Measurements from ENCODE around the gene ARL4D. TPM values are rescaled to one million over a fixed set of nuclear protein-coding genes. Genes with fewer than 3 reads are reported as not detected.

ARL4D gene
- total and polyA plus RNA-seq, 2 of the 8 experiments (the other 6 are each of a cell fraction or from before 2014, with no cell fraction given) = 8.4 to 9.2 TPM

GRCh38 chr17:43427362-43428043 is 28.7 kb downstream of the ARL4D start:
- 85% methylated on average over 9 of the region's 9 CpGs; no CpG with 5 or more reads in 1 of the 2 experiments for WGBS, 2 experiments (ENCODE audit: extremely low coverage in 1 of 2, insufficient coverage in 1 of 2, insufficient read length in 1 of 2, insufficient replicate concordance in 2 of 2, low coverage in 1 of 2, low lambda C conversion rate in 2 of 2, missing lambda C conversion rate in 1 of 2)
- no peak overlapping the region for H2BK120ac ChIP-seq (replicated peaks; ENCODE audit: low read depth, low read length)
- H2BK20ac ChIP-seq (ENCODE audit: low read length) = no peak overlapping the region
- no peak overlapping the region for H2BK5ac ChIP-seq (ENCODE audit: low read depth, low read length)
- no peak overlapping the region for H4K91ac ChIP-seq (replicated peaks; ENCODE audit: insufficient read length, low read length)
- H3K9me3 ChIP-seq (ENCODE audit: insufficient read depth in 2 of 2, low read depth in 1 of 2, low read length in 1 of 2) = no peaks in the 10 kb centered on the region
- FAIRE-seq (no peak), DNase-seq (ENCODE audit: low read depth in 1 of 2, low spot score in 2 of 2) (no peak)
- H3K9ac ChIP-seq (replicated peaks in 1 of 4; ENCODE audit: extremely low read depth in 1 of 4, low read depth in 3 of 4, low read length in 3 of 4) = 0 out of 7 replicates have a peak overlapping the region, but pooled peaks of 1 of the 4 experiments have one; percentile 7
- no peak overlapping the region for H3K56ac ChIP-seq (replicated peaks; ENCODE audit: insufficient read length, low read depth, low read length)
- H3K18ac ChIP-seq (ENCODE audit: extremely low read depth, low read length) = no peak overlapping the region
- no peak overlapping the region for H2AK5ac ChIP-seq (ENCODE audit: low read depth, low read length)
- no peak overlapping the region for H2AFZ ChIP-seq (ENCODE audit: low read length)
- H3K4ac ChIP-seq (replicated peaks; ENCODE audit: insufficient read length, low read depth, low read length) = no peak overlapping the region
- no peak overlapping the region for H4K8ac ChIP-seq (ENCODE audit: extremely low read depth, insufficient read depth, low read length)
- H2BK12ac ChIP-seq (ENCODE audit: low read depth, low read length) = no peak overlapping the region
- no peaks in the 10 kb centered on the region for H3K36me3 ChIP-seq (ENCODE audit: control insufficient read depth in 2 of 4, insufficient read depth in 4 of 4, low read length in 3 of 4)
- no peak overlapping the region for H3K27ac ChIP-seq (ENCODE audit: low read depth, low read length)
- no peaks in the 10 kb centered on the region for H3K27me3 ChIP-seq (replicated peaks in 1 of 4; ENCODE audit: control insufficient read depth in 3 of 4, extremely low read depth in 1 of 4, insufficient read depth in 3 of 4, low read length in 3 of 4)
- ChIA-PET POLR2A (ENCODE audit: partially characterized antibody) (interaction anchor here (1.0 kb wide), 1 partner anchor 29 kb away, joined by 3 read pairs; the partner anchor contains the start of gene ARL4D), CTCF (ENCODE audit: partially characterized antibody) (interaction anchor here (1.1 to 11.3 kb wide), 8 partner anchors 10 to 56 kb away, joined by 3 to 132 read pairs (median 4); partner anchors contain the start of genes ARL4D and DHX8)
- no peak overlapping the region for H3K4me2 ChIP-seq (ENCODE audit: insufficient read depth in 1 of 2, low read depth in 2 of 2, low read length in 2 of 2)
- H2BK15ac ChIP-seq (ENCODE audit: low read length) = no peak overlapping the region
- no peak overlapping the region for H3K4me3 ChIP-seq (ENCODE audit: extremely low read depth in 1 of 4, insufficient read depth in 2 of 4, low read depth in 3 of 4, low read length in 4 of 4)
- no peaks in the 10 kb centered on the region for H3K79me2 ChIP-seq (ENCODE audit: control insufficient read depth in 1 of 2, insufficient read depth in 2 of 2, low read length in 2 of 2)
- no peak overlapping the region for H4K5ac ChIP-seq (ENCODE audit: insufficient read length, low read depth, low read length)
- peaks cover 0 to 4% (median 0%) of the 10 kb centered on the region in 4 experiments; a peak in 1 of 7 replicates for H3K4me1 ChIP-seq (replicated peaks in 1 of 4; ENCODE audit: control insufficient read depth in 3 of 4, insufficient read depth in 4 of 4, low read length in 3 of 4)
- no peaks in the 10 kb centered on the region for H4K20me1 ChIP-seq (replicated peaks in 1 of 2; ENCODE audit: control insufficient read depth in 1 of 2, insufficient read depth in 2 of 2, low read length in 2 of 2)
- 0 out of 2 replicates have a peak, but pooled peaks cover 2% of the 10 kb centered on the region for H3K23me2 ChIP-seq (ENCODE audit: low read depth, low read length)
- H3K79me1 ChIP-seq (ENCODE audit: low read depth, low read length) = no peaks in the 10 kb centered on the region
- H3K14ac ChIP-seq (ENCODE audit: insufficient read length) = no peak overlapping the region
- H3K23ac ChIP-seq (ENCODE audit: insufficient read length) = no peak overlapping the region
- TF ChIP-seq RNF2 (IDR thresholded peaks at IDR 0.05; ENCODE audit: borderline replicate concordance, low read depth, low read length, missing control alignments, poor library complexity, severe bottlenecking) = no peak
- TF ChIP-seq YY1 (IDR thresholded peaks at IDR 0.05; ENCODE audit: low read depth, low read length) = no peak
- TF ChIP-seq EP300 (IDR thresholded peaks at IDR 0.05; ENCODE audit: borderline replicate concordance in 1 of 2, low read depth in 2 of 2, low read length in 2 of 2) = no peak
- no peak for TF ChIP-seq RFX5 (IDR thresholded peaks at IDR 0.05; ENCODE audit: borderline replicate concordance, low read depth, low read length)
- TF ChIP-seq KDM5A (IDR thresholded peaks at IDR 0.05; ENCODE audit: low read length) = no peak
- no peak for TF ChIP-seq RBBP5 (IDR thresholded peaks at IDR 0.05; ENCODE audit: borderline replicate concordance, low read depth, low read length)
- no peak for TF ChIP-seq EGR1 (IDR thresholded peaks at IDR 0.05; ENCODE audit: borderline replicate concordance, low read depth, low read length)
- TF ChIP-seq CTBP2 (IDR thresholded peaks at IDR 0.05; ENCODE audit: borderline replicate concordance, insufficient read depth, insufficient read length, low read length) = no peak
- no peak for TF ChIP-seq TEAD4 (IDR thresholded peaks at IDR 0.05; ENCODE audit: low read depth, low read length)
- no peak for TF ChIP-seq KDM1A (IDR thresholded peaks at IDR 0.05; ENCODE audit: borderline replicate concordance, low read length)
- no peak for TF ChIP-seq BRCA1 (IDR thresholded peaks at IDR 0.05; ENCODE audit: low read depth, low read length)
- no peak for TF ChIP-seq GABPA (IDR thresholded peaks at IDR 0.05; ENCODE audit: borderline replicate concordance, insufficient read depth, low read length)
